Progenitor cell of endocrine pancreas (in vitro differentiated cells): ENCODE data around the gene GRIA4. TPM values are rescaled to one million over a fixed set of nuclear protein-coding genes. Genes with fewer than 3 reads are reported as not detected.

ENCODE experiments used
- DNase-seq: peaks from one replicate; pipeline ENCODE4 v3.0.0; 2021; ENCODE audit warnings: low spot score; ENCODE audit not compliant: unreplicated experiment
- H3K27ac Mint-ChIP-seq: 2 replicates; pipeline ENCODE4 v1.8.0; 2021; ENCODE audit warnings: mild to moderate bottlenecking, moderate library complexity, mixed read lengths
- H3K27me3 Mint-ChIP-seq: 2 replicates; pipeline ENCODE4 v1.8.0; 2021; ENCODE audit warnings: mixed read lengths
- H3K36me3 Mint-ChIP-seq: 2 replicates; pipeline ENCODE4 v1.8.0; 2022; ENCODE audit warnings: mixed read lengths; ENCODE audit not compliant: insufficient read depth
- H3K4me1 Mint-ChIP-seq: 2 replicates; pipeline ENCODE4 v1.8.0; 2021; ENCODE audit warnings: low read depth, mixed read lengths
- H3K4me3 Mint-ChIP-seq: 2 replicates; pipeline ENCODE4 v1.8.0; 2021; ENCODE audit warnings: low read depth, mild to moderate bottlenecking, moderate library complexity, mixed read lengths
- H3K9me3 Mint-ChIP-seq: 2 replicates; pipeline ENCODE4 v1.8.0; 2021; ENCODE audit warnings: low read depth, mixed read lengths
- total RNA-seq: library from RNA; stranded (reverse); gene quantifications from 2 replicates; pipeline ENCODE4 v1.2.1, GENCODE V29; 2021
- TF ChIP-seq, protein P1 (sequence below): fragments of 200-600 bp; sonication (generic); IDR thresholded peaks from one replicate; pipeline ENCODE4 v1.5.0; 2021; ENCODE audit warnings: antibody characterized with exemption, mild to moderate bottlenecking; ENCODE audit not compliant: unreplicated experiment

The GRIA4 gene
- total RNA-seq, 1 donor from 2014 or later: 1.3 TPM

GRCh38 chr11:105793092-105793491 is 183.2 kb downstream of the GRIA4 start:
- Mint-ChIP-seq H3K4me1 (no peaks in the 10 kb centered on the region), H3K9me3 (no peaks in the 10 kb centered on the region), H3K4me3 (no peak overlapping the region), H3K36me3 (no peaks in the 10 kb centered on the region), H3K27ac (no peak overlapping the region), H3K27me3 (no peaks in the 10 kb centered on the region)
- DNase-seq: no peak
- TF ChIP-seq, protein P1, sequence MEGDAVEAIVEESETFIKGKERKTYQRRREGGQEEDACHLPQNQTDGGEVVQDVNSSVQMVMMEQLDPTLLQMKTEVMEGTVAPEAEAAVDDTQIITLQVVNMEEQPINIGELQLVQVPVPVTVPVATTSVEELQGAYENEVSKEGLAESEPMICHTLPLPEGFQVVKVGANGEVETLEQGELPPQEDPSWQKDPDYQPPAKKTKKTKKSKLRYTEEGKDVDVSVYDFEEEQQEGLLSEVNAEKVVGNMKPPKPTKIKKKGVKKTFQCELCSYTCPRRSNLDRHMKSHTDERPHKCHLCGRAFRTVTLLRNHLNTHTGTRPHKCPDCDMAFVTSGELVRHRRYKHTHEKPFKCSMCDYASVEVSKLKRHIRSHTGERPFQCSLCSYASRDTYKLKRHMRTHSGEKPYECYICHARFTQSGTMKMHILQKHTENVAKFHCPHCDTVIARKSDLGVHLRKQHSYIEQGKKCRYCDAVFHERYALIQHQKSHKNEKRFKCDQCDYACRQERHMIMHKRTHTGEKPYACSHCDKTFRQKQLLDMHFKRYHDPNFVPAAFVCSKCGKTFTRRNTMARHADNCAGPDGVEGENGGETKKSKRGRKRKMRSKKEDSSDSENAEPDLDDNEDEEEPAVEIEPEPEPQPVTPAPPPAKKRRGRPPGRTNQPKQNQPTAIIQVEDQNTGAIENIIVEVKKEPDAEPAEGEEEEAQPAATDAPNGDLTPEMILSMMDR: no peak

- no peak overlapping the region for H3K27ac Mint-ChIP-seq
- DNase-seq: no peak
- no peaks in the 10 kb centered on the region for H3K36me3 Mint-ChIP-seq
- H3K27me3 Mint-ChIP-seq: no peaks in the 10 kb centered on the region
- no peaks in the 10 kb centered on the region for H3K4me1 Mint-ChIP-seq
- no peak overlapping the region for H3K4me3 Mint-ChIP-seq
- TF ChIP-seq, protein P1: no peak
- H3K9me3 Mint-ChIP-seq: no peaks in the 10 kb centered on the region
These were observed 189.4 kb downstream of the GRIA4 start for GRCh38 chr11:105799263-105799662.

GRCh38 chr11:105799728-105800462 is 190.0 kb downstream of the GRIA4 start:
- Mint-ChIP-seq H3K27ac (no peak overlapping the region), H3K4me1 (no peaks in the 10 kb centered on the region), H3K4me3 (no peak overlapping the region), H3K9me3 (no peaks in the 10 kb centered on the region), H3K36me3 (no peaks in the 10 kb centered on the region), H3K27me3 (no peaks in the 10 kb centered on the region)
- no peak for DNase-seq
- TF ChIP-seq, protein P1: no peak

DNA sequence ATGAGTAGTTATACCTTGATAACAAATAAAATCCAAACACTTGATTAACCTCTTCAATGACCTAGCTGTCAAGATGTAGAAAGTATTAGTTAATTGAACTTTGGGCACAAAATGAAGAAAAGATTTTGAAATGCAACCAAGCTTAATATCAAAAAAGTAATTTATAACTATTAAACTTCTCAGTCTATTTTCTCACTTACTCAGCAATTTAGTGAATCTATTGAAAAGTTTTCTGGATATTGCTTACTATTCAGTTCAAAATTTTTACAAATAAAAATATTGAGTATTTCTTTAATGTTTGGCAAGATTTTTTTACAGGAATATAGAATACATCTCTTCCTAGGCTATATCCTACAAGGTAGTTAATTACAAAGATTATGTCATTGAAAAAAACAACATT is 192.5 kb downstream of the GRIA4 start:
- H3K27ac Mint-ChIP-seq: no peak overlapping the region
- no peak overlapping the region for H3K4me3 Mint-ChIP-seq

DNA sequence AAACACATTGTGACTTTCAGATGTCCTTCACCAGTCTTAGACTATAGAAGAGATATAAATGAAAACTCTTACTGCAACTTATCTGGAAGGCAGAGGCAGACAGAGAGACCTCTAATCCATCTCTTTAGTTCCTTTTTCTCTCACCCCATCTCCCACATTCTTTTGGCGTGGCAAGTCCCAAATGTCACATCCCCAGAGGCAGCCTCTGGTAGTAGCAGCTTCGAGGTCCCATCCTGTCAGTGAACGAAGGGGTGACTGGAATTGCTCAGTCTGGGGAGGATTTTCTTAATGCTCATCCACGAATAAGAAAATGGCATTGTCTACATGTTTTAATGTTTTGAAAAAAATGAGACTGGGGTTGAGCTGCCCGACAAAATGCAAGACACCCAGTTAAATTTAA is 201.4 kb downstream of the GRIA4 start:
- Mint-ChIP-seq H3K4me1 (no peaks in the 10 kb centered on the region), H3K27me3 (no peaks in the 10 kb centered on the region), H3K36me3 (no peaks in the 10 kb centered on the region), H3K9me3 (no peaks in the 10 kb centered on the region), H3K4me3 (no peak overlapping the region), H3K27ac (no peak overlapping the region)
- no peak for DNase-seq
- TF ChIP-seq, protein P1: no peak

More for the DNA sequence above, 192.5 kb downstream of the GRIA4 start:
- DNase-seq: no peak
- H3K9me3 Mint-ChIP-seq: no peaks in the 10 kb centered on the region
- H3K27me3 Mint-ChIP-seq: no peaks in the 10 kb centered on the region
- no peaks in the 10 kb centered on the region for H3K36me3 Mint-ChIP-seq
- no peaks in the 10 kb centered on the region for H3K4me1 Mint-ChIP-seq
- TF ChIP-seq, protein P1: no peak
